ENCODE results near the gene ZNHIT3. TPM values are rescaled to one million over a fixed set of nuclear protein-coding genes. Genes with fewer than 3 reads are reported as not detected.
A peak's percentile ranks its signal among the peaks of the same experiment; 100 is the strongest.

The ZNHIT3 gene
- 29.0 TPM for polyA plus RNA-seq (2012; ENCODE audit: insufficient read length, low read depth)

GRCh38 chr17:36486204-36487194 lies at the start of gene ZNHIT3:
Gene ZNHIT3, plus strand, starts transcription at chr17:36486681. Its CDS starts 19 bp downstream, at chr17:36486700.
- peak; percentile 53; the same call in 1 of the 2 replicates for TF ChIP-seq TAF1 (IDR thresholded peaks at IDR 0.05; ENCODE audit: borderline replicate concordance, insufficient read depth, low read length)
- peak in 1 of 2 experiments; percentile 71; a peak in 3 of 4 replicates for TF ChIP-seq REST (IDR thresholded peaks at IDR 0.05; ENCODE audit: insufficient read depth in 1 of 2, low read depth in 2 of 2, low read length in 2 of 2)
- no peak; the same call in 1 of the 2 replicates for TF ChIP-seq POLR2AphosphoS5 (IDR thresholded peaks at IDR 0.05; ENCODE audit: low read depth, low read length)
- peak; percentile 13; the same call in 1 of the 2 replicates for TF ChIP-seq SIN3A (IDR thresholded peaks at IDR 0.05; ENCODE audit: borderline replicate concordance, insufficient read depth, low read length)
- peak; percentile 97 for TF ChIP-seq FOXP2 (optimal IDR thresholded peaks at IDR 0.05; ENCODE audit: borderline replicate concordance, extremely low read depth, extremely low read length, insufficient read depth)

- TF ChIP-seq POLR2AphosphoS5 (IDR thresholded peaks at IDR 0.05; ENCODE audit: low read depth, low read length) (no peak), FOXP2 (optimal IDR thresholded peaks at IDR 0.05; ENCODE audit: borderline replicate concordance, extremely low read depth, extremely low read length, insufficient read depth) (no peak), SIN3A (IDR thresholded peaks at IDR 0.05; ENCODE audit: borderline replicate concordance, insufficient read depth, low read length) (no peak), TAF1 (IDR thresholded peaks at IDR 0.05; ENCODE audit: borderline replicate concordance, insufficient read depth, low read length) (no peak), REST (IDR thresholded peaks at IDR 0.05; ENCODE audit: insufficient read depth in 1 of 2, low read depth in 2 of 2, low read length in 2 of 2) (no peak)
Measured at GRCh38 chr17:36443777-36444176, 42.7 kb upstream of the ZNHIT3 start.

- TF ChIP-seq POLR2AphosphoS5 (IDR thresholded peaks at IDR 0.05; ENCODE audit: low read depth, low read length), result no peak
- no peak for TF ChIP-seq SIN3A (IDR thresholded peaks at IDR 0.05; ENCODE audit: borderline replicate concordance, insufficient read depth, low read length)
- TF ChIP-seq REST (IDR thresholded peaks at IDR 0.05; ENCODE audit: insufficient read depth in 1 of 2, low read depth in 2 of 2, low read length in 2 of 2), result no peak
- TF ChIP-seq TAF1 (IDR thresholded peaks at IDR 0.05; ENCODE audit: borderline replicate concordance, insufficient read depth, low read length), result no peak
Measured at GRCh38 chr17:36459045-36459444, 27.4 kb upstream of the ZNHIT3 start.

- no peak for TF ChIP-seq POLR2AphosphoS5 (IDR thresholded peaks at IDR 0.05; ENCODE audit: low read depth, low read length)
- TF ChIP-seq REST (IDR thresholded peaks at IDR 0.05; ENCODE audit: insufficient read depth in 1 of 2, low read depth in 2 of 2, low read length in 2 of 2), result no peak
- no peak for TF ChIP-seq TAF1 (IDR thresholded peaks at IDR 0.05; ENCODE audit: borderline replicate concordance, insufficient read depth, low read length)
- TF ChIP-seq FOXP2 (optimal IDR thresholded peaks at IDR 0.05; ENCODE audit: borderline replicate concordance, extremely low read depth, extremely low read length, insufficient read depth), result no peak
- no peak for TF ChIP-seq SIN3A (IDR thresholded peaks at IDR 0.05; ENCODE audit: borderline replicate concordance, insufficient read depth, low read length)
Measured at GRCh38 chr17:36459601-36460000, 26.9 kb upstream of the ZNHIT3 start.
